DLD1 (cell line): ENCODE results near the gene NUP210.
"Not testable (repeated sequence)": the region's sequence is repeated elsewhere in the genome, so short reads cannot be mapped to it uniquely, and the experiment has no call there.

Experiments used
- in situ Hi-C: cut with HindIII; loops from 2 replicates; pipeline ENCODE4 v1.10.0; 2017; ENCODE audit warnings: low sequenced_read_pairs

The NUP210 gene

GRCh38 chr3:13432093-13432492 lies 12.0 kb upstream of the NUP210 start:
- in situ Hi-C loops, result no loop called here

DNA sequence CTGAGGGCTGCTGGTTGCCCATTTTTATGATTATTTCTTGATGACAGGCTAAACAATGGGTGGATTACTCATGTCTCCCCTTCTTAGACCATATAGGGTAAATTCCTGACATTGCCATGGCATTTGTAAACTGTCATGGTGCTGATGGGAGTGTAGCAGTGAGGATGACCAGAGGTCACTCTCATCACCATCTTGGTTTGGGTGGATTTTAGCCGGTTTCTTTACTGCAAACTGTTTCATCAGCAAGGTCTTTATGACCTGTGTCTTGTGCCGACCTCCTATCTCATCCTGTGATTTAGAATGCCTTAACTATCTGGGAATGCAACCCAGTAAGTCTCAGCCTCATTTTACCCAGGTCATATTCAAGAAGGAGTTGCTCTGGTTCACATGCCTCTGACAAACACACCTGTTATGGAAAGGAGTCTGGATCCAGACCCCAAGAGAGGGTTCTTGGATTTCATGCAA lies 10.3 kb upstream of the NUP210 start:
- in situ Hi-C loops, result not testable (repeated sequence)

DNA sequence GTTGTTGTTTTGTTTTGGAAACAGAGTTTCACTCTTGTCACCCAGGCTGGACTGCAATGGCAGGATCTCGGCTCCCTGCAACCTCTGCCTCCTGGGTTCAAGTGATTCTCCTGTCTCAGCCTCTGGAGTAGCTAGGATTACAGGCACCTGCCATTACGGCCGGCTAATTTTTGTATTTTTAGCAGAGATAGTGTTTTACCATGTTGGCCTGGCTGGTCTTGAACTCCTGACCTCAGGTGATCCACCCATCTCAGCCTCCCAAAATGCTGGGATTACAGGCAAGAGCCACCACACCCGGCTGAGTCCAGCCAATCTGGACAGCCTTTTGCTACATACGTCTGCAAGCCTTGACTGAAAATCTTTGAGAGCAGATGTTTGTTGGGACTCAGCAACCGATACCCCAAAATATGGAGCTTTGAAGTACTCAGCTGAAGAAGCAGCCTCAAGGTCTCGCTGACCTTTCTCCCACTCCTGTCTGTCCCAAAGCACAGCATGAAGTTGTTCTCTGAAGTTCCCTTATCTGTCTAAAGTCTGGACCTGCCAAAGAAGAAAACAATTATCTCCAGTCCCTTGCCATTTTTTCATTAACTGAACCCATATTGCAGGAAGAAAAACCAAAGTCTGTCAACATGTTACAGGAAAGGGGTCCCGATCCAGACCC lies 9.6 kb upstream of the NUP210 start:
- in situ Hi-C loops, result no loop called here

- in situ Hi-C loops, result not testable (repeated sequence)
These were observed 8.6 kb upstream of the NUP210 start for GRCh38 chr3:13428678-13429077.

DNA sequence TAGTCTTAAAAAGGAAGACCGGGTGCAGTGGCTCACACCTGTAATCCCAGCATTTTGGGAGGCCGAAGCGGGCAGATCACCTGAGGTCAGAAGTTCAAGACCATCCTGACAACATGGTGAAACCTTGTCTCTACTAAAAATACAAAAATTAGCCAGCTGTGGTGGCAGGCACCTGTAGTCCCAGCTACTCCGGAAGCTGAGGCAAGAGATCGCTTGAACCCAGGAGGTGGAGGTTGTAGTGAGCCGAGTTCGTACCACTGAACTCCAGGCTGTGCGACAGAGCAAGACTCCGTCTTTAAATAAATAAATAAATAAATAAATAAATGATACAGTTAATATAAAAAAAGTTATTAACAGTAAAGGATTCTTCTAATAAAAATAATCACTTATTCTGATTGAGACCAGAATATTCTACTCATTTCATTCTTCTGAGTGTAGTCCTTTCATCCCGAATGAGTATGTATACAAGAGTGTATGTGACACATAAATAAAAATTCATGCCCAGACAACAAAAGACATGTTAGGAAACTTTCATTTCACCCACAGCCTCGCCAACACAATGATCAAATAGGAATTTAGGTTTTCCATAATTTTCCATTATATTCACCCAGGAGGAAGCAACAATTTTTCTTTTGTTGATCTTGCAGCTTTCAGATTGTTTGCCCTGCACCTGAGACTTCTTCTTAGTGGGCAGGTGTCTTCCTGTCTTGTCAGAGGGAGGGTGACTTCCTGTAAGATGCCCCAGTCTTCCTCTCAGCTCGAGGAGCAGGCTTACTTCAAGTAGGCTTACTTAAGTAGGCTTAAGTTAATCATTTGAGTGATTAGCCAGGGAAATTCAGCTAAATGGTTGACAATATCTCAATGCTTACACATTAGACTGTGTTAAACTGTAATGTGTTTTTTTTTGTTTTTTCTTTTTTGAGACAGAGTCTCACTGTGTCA lies 7.8 kb upstream of the NUP210 start:
- in situ Hi-C loops, result no loop called here

DNA sequence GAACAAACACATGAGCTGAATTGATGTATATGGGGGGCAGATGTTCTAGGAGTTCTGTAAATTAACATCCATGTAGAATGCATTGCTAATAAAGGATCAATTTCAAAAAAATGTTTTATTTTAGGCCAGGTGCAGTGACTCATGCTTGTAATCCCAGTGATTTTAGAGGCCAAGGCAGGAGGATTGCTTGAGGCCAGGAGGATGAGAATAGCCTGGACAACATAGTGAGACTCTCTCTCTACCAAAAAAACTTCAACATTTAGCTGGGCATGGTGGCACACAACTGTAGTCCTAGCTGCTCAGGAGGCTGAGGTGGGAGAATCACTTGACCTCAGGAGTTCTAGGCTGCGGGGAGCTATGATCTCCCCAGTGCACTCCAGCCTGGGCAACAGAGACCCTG lies 6.5 kb upstream of the NUP210 start:
- in situ Hi-C loops, result no loop called here

DNA sequence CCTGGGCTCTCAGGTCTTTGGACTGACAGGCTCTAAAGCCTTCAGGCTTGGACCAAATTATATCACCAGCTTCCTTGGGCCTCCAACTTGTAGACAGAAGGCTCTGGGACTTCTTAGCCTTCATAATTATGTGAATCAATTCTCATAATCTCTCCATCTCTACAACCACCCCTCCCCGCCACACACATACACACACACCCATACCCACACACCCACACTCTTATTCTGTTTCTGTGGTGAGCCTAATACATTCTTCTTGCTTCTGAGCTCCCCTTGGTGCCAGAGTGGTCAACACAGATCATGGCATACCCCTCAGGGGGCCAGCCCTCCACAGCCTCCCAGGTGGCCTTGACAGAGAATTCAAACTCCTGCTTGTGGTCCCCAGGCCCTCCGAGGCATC lies 5.6 kb upstream of the NUP210 start:
- in situ Hi-C loops, result no loop called here

DNA sequence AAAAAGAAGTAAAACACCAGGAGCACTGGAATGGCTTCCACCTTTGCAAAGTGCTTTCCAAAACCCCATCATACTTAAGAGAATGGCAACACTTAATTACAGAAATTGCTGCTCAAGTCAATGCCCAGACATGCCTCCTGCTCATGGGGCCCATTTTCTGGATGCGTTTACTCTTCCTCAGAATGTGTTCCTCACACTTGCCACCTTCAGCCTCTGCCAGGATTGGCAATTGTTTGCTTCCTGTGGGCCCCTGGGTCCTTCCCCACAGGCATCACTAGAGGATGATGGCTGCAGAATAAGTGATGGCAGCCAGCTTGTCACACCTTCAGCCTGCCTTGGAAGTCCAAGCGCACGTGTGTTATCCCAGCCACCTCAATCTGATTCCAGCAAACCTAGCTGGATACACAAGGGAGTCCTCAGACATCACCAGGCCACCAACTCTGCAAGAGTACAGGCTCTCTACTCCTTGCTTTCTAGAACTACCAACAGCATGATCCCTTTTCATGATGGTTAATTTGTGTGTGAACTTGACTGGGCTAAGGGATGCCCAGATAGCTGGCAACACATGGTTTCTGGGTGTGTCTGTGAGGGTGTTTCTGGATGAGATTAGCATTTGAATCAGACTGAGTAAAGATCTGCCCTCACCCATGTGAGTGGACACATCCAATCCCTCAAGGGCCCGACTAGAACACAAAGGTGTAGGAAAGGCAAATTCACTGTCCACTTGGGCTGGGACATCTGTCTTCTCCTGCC lies 4.9 kb upstream of the NUP210 start:
- in situ Hi-C loops, result no loop called here

GRCh38 chr3:13424141-13424844 lies 4.2 kb upstream of the NUP210 start:
- in situ Hi-C loops, result no loop called here

DNA sequence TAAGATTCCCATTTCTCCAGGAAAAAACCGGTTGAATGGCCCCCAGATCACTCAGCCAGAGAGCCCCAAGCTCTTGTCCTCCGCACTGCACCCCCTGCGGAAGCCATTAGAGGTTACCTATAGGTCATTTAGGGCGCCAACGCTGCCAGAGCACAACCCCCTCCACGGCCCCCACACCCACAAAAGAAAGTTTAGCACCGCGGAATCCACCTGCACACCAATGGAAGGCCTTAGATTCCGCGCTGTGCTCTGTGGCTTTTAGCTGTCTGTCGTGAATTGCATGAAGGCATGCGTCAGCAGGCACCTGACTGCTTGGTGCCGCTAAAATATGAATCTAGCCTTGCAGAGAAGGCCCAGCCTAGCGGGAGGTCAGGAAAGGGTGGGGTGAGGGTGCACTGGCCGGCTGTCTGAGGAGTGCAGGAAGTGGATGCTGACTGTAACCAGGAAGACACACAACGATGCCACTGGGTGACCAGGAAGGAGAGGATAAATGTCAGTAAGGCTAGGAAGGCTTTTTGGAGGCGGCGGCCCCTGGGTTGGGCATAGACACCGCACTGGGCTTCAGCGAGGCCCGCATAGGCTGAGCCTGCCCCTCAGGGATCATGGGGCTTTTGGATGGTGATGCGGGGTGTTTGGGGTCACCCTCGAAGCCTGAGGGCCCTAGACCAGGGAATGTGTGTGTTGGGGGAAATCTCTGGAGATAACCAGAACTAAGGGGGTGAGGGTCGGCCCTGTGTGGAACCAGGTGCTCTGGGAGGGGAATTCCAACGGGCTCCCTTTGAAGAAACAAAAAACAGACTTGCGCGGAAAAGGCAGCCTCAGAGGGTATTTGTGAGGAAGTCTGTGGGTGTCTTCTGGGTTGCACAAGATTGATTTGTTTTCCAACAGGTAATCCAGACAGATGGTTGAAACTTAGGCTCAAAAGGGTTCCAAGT lies 976 bp upstream of the NUP210 start:
- in situ Hi-C loops, result no loop called here

DNA sequence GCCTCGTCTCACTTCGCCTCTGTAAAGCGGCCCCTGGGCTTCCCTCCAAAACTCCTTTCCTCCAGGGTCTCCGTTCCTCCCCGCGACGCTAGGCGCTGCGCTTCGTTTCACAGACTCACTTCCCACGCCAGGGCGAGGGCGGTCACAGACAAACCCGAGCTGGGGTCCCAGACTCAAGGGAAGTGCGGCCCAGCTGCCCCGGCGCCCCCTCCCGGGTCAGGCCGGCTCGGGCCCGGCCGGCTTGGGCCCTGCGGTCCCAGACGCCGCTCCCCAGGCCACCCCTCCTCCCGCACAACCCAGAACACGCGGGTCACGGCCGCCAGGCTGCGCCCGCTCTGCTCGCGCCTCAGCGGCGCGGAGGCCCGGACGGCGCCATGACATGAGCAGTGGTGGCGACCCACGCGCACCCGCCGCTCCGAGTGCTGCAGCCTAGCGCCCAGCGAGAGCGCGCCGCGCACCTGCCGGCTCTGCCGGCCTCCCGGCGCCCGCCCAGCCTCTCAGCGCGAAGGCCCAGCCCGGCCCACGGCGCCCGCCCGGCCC lies 547 bp downstream of the NUP210 start:
- in situ Hi-C loops, result no loop called here

GRCh38 chr3:13417166-13417947 lies 2.8 kb downstream of the NUP210 start:
- in situ Hi-C loops, result no loop called here

GRCh38 chr3:13415997-13416793 lies 3.9 kb downstream of the NUP210 start:
- in situ Hi-C loops, result no loop called here

DNA sequence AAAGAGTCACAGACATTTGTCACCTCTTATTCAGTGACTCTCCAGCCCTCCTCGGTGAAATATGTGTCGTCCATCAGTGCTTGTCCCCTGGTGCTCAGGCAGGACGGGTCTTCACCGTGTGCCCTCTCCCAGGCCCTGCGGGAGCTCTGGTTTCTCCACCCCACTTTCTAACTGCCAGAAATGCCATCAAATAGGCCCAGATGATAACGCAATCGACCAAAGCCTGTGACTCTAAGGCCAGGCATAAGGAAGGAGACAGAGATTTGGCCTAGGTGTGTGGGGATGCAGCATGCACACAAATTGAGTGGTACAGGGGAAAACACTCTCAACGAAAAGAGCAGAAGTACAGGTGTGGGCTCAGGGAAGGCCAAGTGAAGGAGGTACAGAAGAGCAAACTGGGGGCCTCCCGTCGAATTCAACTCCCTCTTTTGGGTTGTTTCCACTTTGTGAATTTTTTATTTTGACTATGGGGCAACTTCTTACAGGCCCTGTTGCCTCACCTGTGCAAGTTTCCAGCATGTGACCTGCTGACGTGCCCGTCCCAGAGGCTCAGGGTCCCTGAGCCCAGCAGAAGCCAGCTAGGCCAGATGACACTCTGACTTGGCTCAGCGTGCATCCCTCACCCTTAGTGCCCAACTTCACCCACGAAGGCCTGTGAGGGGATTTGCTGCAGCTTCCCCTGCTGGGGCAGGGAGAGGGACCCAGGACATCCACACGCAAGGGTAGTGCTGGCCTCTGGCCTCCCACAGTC lies 4.7 kb downstream of the NUP210 start:
- in situ Hi-C loops, result no loop called here

DNA sequence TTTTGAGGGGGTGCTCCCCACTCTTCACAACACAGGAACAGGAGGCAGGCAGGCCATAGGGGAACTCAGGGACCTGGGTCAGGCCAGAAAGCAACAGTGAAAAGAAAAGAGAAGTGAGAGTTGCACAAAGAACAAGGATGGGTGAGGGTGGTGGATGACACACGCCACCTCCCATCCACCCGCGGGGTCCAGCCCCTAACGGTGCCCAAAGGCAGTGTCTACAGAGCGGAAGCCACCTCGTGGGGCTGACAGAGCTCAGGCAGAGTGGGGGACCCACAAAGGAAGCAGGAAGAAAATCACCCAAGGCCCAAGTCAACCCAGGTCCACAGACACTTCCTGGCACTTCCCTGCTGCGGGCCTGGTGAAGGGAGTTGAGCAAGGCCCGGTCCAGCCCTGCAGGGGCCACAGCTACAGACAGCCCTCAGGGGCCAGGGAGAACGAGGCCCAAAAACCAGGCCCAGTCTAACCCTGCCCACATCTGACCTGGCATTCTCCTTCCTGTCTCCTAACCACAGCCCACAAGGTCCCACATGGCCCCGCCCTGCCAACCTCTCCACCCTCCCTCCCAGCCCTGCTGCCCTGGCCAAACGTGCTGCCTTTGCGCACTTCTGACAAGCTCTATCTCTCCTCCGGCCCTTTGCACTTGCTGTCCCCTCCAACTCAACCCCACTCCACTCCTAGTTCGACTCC lies 5.9 kb downstream of the NUP210 start:
- in situ Hi-C loops, result no loop called here

DNA sequence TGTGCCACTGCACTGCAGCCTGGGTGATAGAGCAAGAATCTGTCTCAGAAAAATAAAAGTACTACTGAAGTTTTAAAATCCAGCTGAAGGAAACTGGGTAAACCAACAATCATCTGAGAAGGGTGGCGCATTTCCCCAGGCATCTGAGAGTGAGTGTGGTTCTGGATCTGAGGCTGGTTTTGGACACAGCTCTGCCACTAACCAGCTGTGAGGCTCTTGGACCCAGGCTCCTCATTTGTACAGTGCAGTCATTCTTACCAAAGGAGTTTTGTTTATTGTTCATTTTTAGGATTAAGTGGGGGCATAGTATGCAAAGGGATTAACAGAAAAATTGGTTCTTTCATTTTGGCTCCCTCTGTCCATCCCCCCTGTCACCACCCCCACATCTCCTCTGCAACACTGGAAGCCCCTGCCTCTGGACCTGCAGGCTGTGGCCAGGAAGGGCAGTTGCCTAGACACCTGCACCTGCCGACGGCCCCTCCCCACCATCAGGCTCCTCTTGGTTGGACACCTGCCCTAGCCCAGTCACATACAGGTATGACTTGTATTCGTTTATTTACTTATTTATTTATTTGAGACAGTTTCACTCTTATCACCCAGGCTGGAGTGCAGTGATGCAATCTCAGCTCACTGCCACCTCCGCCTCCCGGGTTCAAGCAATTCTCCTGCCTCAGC lies 8.8 kb downstream of the NUP210 start:
- in situ Hi-C loops, result no loop called here
